Urinary bladder (tissue), 4 donors: ENCODE data around the gene LRRTM4. TPM values are rescaled to one million over a fixed set of nuclear protein-coding genes. Genes with fewer than 3 reads are reported as not detected.
"Not testable (repeated sequence)": the region's sequence is repeated elsewhere in the genome, so short reads cannot be mapped to it uniquely, and the experiment has no call there.

ENCODE experiments used
- DNase-seq: peaks from one replicate; pipeline ENCODE4 v3.0.0-alpha.2; 2015; ENCODE audit errors: extremely low spot score
- H3K27ac ChIP-seq: one replicate; pipeline ENCODE4 v1.5.1; 2013; ENCODE audit warnings: low read depth, mild to moderate bottlenecking, moderate library complexity
- H3K36me3 ChIP-seq: one replicate; pipeline ENCODE4 v1.6.1; 2013; ENCODE audit warnings: mild to moderate bottlenecking, moderate library complexity; ENCODE audit not compliant: insufficient read depth
- H3K4me1 ChIP-seq: one replicate; pipeline ENCODE4 v1.6.1; 2013; ENCODE audit warnings: mild to moderate bottlenecking, moderate library complexity; ENCODE audit not compliant: insufficient read depth
- H3K4me3 ChIP-seq: one replicate; pipeline ENCODE4 v1.5.1; 2013; ENCODE audit warnings: low read depth, low read length
- WGBS: extraction: QIAGEN DNeasy Blood & Tissue Kit; methylation state at CpG from one replicate; pipeline ENCODE4 v1.1.7; 2013; 5-methylcytosine and 5-hydroxymethylcytosine counted together
- polyA plus RNA-seq: library from polyadenylated mRNA; stranded (reverse); fragments of 200-250 nt; gene quantifications from one replicate; pipeline ENCODE4 v1.2.3, GENCODE V29; 2013
- total RNA-seq: library from RNA; depleted of rRNA; stranded (reverse); fragments of >200 nt; gene quantifications from one replicate; pipeline ENCODE4 v1.2.3, GENCODE V29; 2014
- donor health status: healthy with polysubstance abuse.
- donor health status: healthy.

Gene LRRTM4
- total and polyA plus RNA-seq, 2 donors = 0.34 to 13.9 TPM

GRCh38 chr2:76759634-76760366, 762.4 kb downstream of the LRRTM4 start:
- no peak overlapping the region for H3K27ac ChIP-seq
- H3K4me1 ChIP-seq = no peaks in the 10 kb centered on the region
- H3K4me3 ChIP-seq = no peak overlapping the region
- DNase-seq = no peak
- no peaks in the 10 kb centered on the region for H3K36me3 ChIP-seq
- 67% methylated on average over 7 of the region's 7 CpGs for WGBS

- 47% methylated on average over 1 of the region's 1 CpG for WGBS
Observed at GRCh38 chr2:76752506-76752905, 769.7 kb downstream of the LRRTM4 start.

GRCh38 chr2:76749858-76750257, 772.3 kb downstream of the LRRTM4 start:
- Histone ChIP-seq H3K27ac (no peak overlapping the region), H3K4me1 (no peaks in the 10 kb centered on the region), H3K4me3 (no peak overlapping the region), H3K36me3 (no peaks in the 10 kb centered on the region)
- DNase-seq = no peak

More at GRCh38 chr2:76752506-76752905, 769.7 kb downstream of the LRRTM4 start:
- Histone ChIP-seq H3K4me3 (no peak overlapping the region), H3K4me1 (no peaks in the 10 kb centered on the region), H3K36me3 (no peaks in the 10 kb centered on the region), H3K27ac (no peak overlapping the region)
- no peak for DNase-seq

- DNase-seq = no peak
- Histone ChIP-seq H3K36me3 (no peaks in the 10 kb centered on the region), H3K4me1 (no peaks in the 10 kb centered on the region), H3K27ac (no peak overlapping the region), H3K4me3 (no peak overlapping the region)
- WGBS = 89% methylated on average over 14 of the region's 14 CpGs
Observed at GRCh38 chr2:76748581-76749296, 773.4 kb downstream of the LRRTM4 start.

- Histone ChIP-seq H3K4me3 (no peak overlapping the region), H3K36me3 (no peaks in the 10 kb centered on the region), H3K27ac (no peak overlapping the region), H3K4me1 (no peaks in the 10 kb centered on the region)
- DNase-seq = no peak
- WGBS = 83% methylated on average over 2 of the region's 2 CpGs
Observed at GRCh38 chr2:76745605-76746004, 776.6 kb downstream of the LRRTM4 start.

GRCh38 chr2:76737607-76738006, 784.6 kb downstream of the LRRTM4 start:
- 69% methylated on average over 1 of the region's 1 CpG for WGBS
- Histone ChIP-seq H3K4me1 (no peaks in the 10 kb centered on the region), H3K36me3 (no peaks in the 10 kb centered on the region), H3K4me3 (no peak overlapping the region), H3K27ac (no peak overlapping the region)
- DNase-seq = no peak

- no peak for DNase-seq
- H3K4me3 ChIP-seq = no peak overlapping the region
Observed at GRCh38 chr2:76733736-76734135, 788.4 kb downstream of the LRRTM4 start.

GRCh38 chr2:76731157-76731556, 791.0 kb downstream of the LRRTM4 start:
- H3K36me3 ChIP-seq = no peaks in the 10 kb centered on the region
- H3K27ac ChIP-seq = no peak overlapping the region
- no peaks in the 10 kb centered on the region for H3K4me1 ChIP-seq
- no peak overlapping the region for H3K4me3 ChIP-seq
- 79% methylated on average over 4 of the region's 4 CpGs for WGBS
- DNase-seq = no peak

More at GRCh38 chr2:76733736-76734135, 788.4 kb downstream of the LRRTM4 start:
- no peak overlapping the region for H3K27ac ChIP-seq
- H3K36me3 ChIP-seq = no peaks in the 10 kb centered on the region
- no peaks in the 10 kb centered on the region for H3K4me1 ChIP-seq

GRCh38 chr2:76730021-76730420, 792.2 kb downstream of the LRRTM4 start:
- H3K4me3 ChIP-seq = no peak overlapping the region
- no peak overlapping the region for H3K27ac ChIP-seq
- H3K36me3 ChIP-seq = no peaks in the 10 kb centered on the region
- 77% methylated on average over 4 of the region's 4 CpGs for WGBS
- no peak for DNase-seq
- no peaks in the 10 kb centered on the region for H3K4me1 ChIP-seq

GRCh38 chr2:76721226-76721625, 801.0 kb downstream of the LRRTM4 start:
- H3K4me3 ChIP-seq = no peak overlapping the region
- no peaks in the 10 kb centered on the region for H3K36me3 ChIP-seq
- DNase-seq = no peak
- WGBS = 65% methylated on average over 3 of the region's 3 CpGs
- H3K27ac ChIP-seq = no peak overlapping the region
- H3K4me1 ChIP-seq = no peaks in the 10 kb centered on the region

GRCh38 chr2:76713312-76713711, 808.9 kb downstream of the LRRTM4 start:
- DNase-seq = no peak
- H3K27ac ChIP-seq = no peak overlapping the region
- H3K36me3 ChIP-seq = no peaks in the 10 kb centered on the region
- H3K4me1 ChIP-seq = no peaks in the 10 kb centered on the region
- H3K4me3 ChIP-seq = no peak overlapping the region
- 83% methylated on average over 3 of the region's 3 CpGs for WGBS

- H3K4me3 ChIP-seq = no peak overlapping the region
- no peak for DNase-seq
- 35% methylated on average over 2 of the region's 2 CpGs for WGBS
- H3K27ac ChIP-seq = no peak overlapping the region
- no peaks in the 10 kb centered on the region for H3K36me3 ChIP-seq
- H3K4me1 ChIP-seq = no peaks in the 10 kb centered on the region
Observed at GRCh38 chr2:76711490-76711889, 810.7 kb downstream of the LRRTM4 start.

- Histone ChIP-seq H3K4me3 (no peak overlapping the region), H3K27ac (no peak overlapping the region), H3K4me1 (no peaks in the 10 kb centered on the region), H3K36me3 (no peaks in the 10 kb centered on the region)
- WGBS = 90% methylated on average over 6 of the region's 6 CpGs
- no peak for DNase-seq
Observed at GRCh38 chr2:76700894-76701293, 821.3 kb downstream of the LRRTM4 start.

- WGBS = 96% methylated on average over 33 of the region's 33 CpGs
- H3K4me1 ChIP-seq, DNase-seq, H3K36me3 ChIP-seq, H3K27ac ChIP-seq, H3K4me3 ChIP-seq: not testable (repeated sequence)
Observed at GRCh38 chr2:76697998-76698713, 824.0 kb downstream of the LRRTM4 start.
